Activated T-cell treated with anti-CD3 and anti-CD28 coated beads, Interleukin-2, amount 50 U/mL, for 1 hour (primary cell): ENCODE data around the gene LIN28B.

Experiments used
- DNase-seq: peaks from one replicate; pipeline ENCODE4 v3.0.0-alpha.2; 2020

Gene LIN28B

GRCh38 chr6:105113422-105113821 is 156.5 kb downstream of the LIN28B start:
- DNase-seq = no peak

GRCh38 chr6:105116150-105116549 is 159.2 kb downstream of the LIN28B start:
- DNase-seq = no peak

GRCh38 chr6:105120570-105120969 is 163.7 kb downstream of the LIN28B start:
- DNase-seq = no peak

GRCh38 chr6:105121981-105122380 is 165.1 kb downstream of the LIN28B start:
- no peak for DNase-seq

- no peak for DNase-seq
Measured at GRCh38 chr6:105122717-105123116, 165.8 kb downstream of the LIN28B start.
